Fibroblast of lung (primary cell): ENCODE data around the gene VSIR. TPM values are rescaled to one million over a fixed set of nuclear protein-coding genes. Genes with fewer than 3 reads are reported as not detected.
A peak's percentile ranks its signal among the peaks of the same experiment; 100 is the strongest.

Experiments
- DNase-seq, 2 donors: peaks; one replicate each; pipeline versions ENCODE4 v3.0.0 to v3.0.0-alpha.2; 2010; ENCODE audit warnings: low read depth in 2 of 2
- H2AFZ ChIP-seq: 2 replicates; pipeline ENCODE4 v1.5.1; 2012; ENCODE audit warnings: low read length, control low read depth, inconsistent platforms
- H3K27ac ChIP-seq: 2 replicates; pipeline ENCODE4 v1.5.1; 2011; ENCODE audit warnings: low read length, control low read depth; ENCODE audit not compliant: insufficient read depth
- H3K27me3 ChIP-seq: 2 replicates; pipeline ENCODE4 v1.5.1; 2011; ENCODE audit warnings: mild to moderate bottlenecking, low read length; ENCODE audit not compliant: control insufficient read depth, insufficient read depth
- H3K36me3 ChIP-seq: 2 replicates; pipeline ENCODE4 v1.5.1; 2011; ENCODE audit warnings: low read length; ENCODE audit not compliant: control insufficient read depth, insufficient read depth
- H3K4me1 ChIP-seq: 2 replicates; pipeline ENCODE4 v1.5.1; 2011; ENCODE audit warnings: low read length; ENCODE audit not compliant: control insufficient read depth, insufficient read depth; ENCODE audit errors: extremely low read depth
- H3K4me2 ChIP-seq: 2 replicates; pipeline ENCODE4 v1.5.1; 2011; ENCODE audit warnings: low read length, control low read depth; ENCODE audit not compliant: insufficient read depth; ENCODE audit errors: extremely low read depth
- H3K4me3 ChIP-seq, 4 experiments: fragments of 200-600 bp in 1 of 4; sonication (generic) in 1 of 4; replicated peaks in 1 of 4; 2 replicates each; pipeline ENCODE4 v1.5.1; 2011 to 2016; ENCODE audit warnings: low read length in 4 of 4, low read depth in 3 of 4, mild to moderate bottlenecking in 3 of 4, control low read depth in 2 of 4, inconsistent platforms in 1 of 4, mixed read lengths in 1 of 4; ENCODE audit not compliant: insufficient read depth in 1 of 4; ENCODE audit errors: control extremely low read depth in 1 of 4
- H3K79me2 ChIP-seq: 2 replicates; pipeline ENCODE4 v1.5.1; 2012; ENCODE audit warnings: mild to moderate bottlenecking, low read length, inconsistent platforms; ENCODE audit not compliant: control insufficient read depth, insufficient read depth
- H3K9ac ChIP-seq: 2 replicates; pipeline ENCODE4 v1.5.1; 2011; ENCODE audit warnings: mild to moderate bottlenecking, low read length, control low read depth; ENCODE audit not compliant: insufficient read depth
- H3K9me3 ChIP-seq: 2 replicates; pipeline ENCODE4 v1.5.1; 2012; ENCODE audit warnings: low read depth, low read length; ENCODE audit not compliant: control insufficient read depth, insufficient read depth
- H4K20me1 ChIP-seq: 2 replicates; pipeline ENCODE4 v1.5.1; 2011; ENCODE audit warnings: low read length; ENCODE audit not compliant: control insufficient read depth, insufficient read depth; ENCODE audit errors: extremely low read depth
- EZH2 ChIP-seq: IDR thresholded peaks from 2 replicates; pipeline ENCODE4 v1.5.1; 2012; ENCODE audit warnings: low read length, control low read depth, mild to moderate bottlenecking; ENCODE audit errors: missing control alignments
- polyA plus RNA-seq, 2 donors: library from polyadenylated mRNA; depleted of rRNA in 1 of 2; stranded (reverse) in 1 of 2; unstranded in 1 of 2; fragments of >200 nt; gene quantifications; 2 replicates each; pipeline ENCODE4 v1.2.1, GENCODE V29; 2011 to 2012; ENCODE audit warnings: missing spikeins in 1 of 2
- total RNA-seq: library from RNA; depleted of rRNA; stranded (reverse); fragments of >200 nt; gene quantifications from 2 replicates; pipeline ENCODE4 v1.2.1, GENCODE V29; 2014
- TF ChIP-seq, protein P1 (sequence below), 2 donors: IDR thresholded peaks in 1 of 2; conservative IDR thresholded peaks in 1 of 2; 1 replicate in 1 of 2; 2 replicates in 1 of 2; pipeline ENCODE4 v1.5.1; 2011 to 2012; ENCODE audit warnings: low read length in 2 of 2, control low read depth in 1 of 2, inconsistent platforms in 1 of 2, low read depth in 1 of 2, mild to moderate bottlenecking in 1 of 2

Gene VSIR
- total and polyA plus RNA-seq, 2 donors (not counting 1 experiment from before 2014, with no cell fraction given) = 39.9 to 44.1 TPM

DNA sequence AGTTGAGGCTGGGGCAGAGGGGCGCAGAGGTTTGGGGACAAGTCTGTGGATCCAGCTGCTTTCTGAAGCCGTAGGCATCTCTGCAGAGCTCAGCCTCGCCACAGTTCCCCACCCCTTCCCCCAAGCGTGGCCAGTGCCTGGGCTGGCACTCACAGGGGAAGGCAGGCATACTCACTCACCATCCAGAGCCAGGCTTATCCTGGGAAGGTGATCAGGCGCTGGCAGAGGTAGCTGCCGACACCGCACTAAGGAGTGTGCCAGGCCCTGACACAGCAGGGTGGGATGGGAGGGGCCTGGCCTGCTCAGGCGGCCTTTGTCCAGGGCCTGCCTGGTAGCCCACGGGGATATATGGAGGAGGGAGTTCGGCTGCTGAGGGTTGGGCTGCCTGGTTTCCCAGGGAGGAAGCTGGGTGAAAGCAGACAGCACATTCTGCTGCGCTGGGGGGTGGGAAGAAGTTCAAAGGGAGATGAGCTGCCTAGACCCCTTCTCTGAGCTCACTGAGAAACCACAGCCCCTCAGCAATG, 15.9 kb downstream of the VSIR start:
- peak in 1 of 2 donors; percentile 15 for DNase-seq
- Histone ChIP-seq H3K9me3 (no peaks in the 10 kb centered on the region), H3K36me3 (peaks cover 3% of the 10 kb centered on the region), H3K4me2 (no peak overlapping the region), H3K79me2 (no peaks in the 10 kb centered on the region), H4K20me1 (no peaks in the 10 kb centered on the region), H2AFZ (no peak overlapping the region), H3K9ac (no peak overlapping the region), H3K27ac (no peak overlapping the region), H3K4me3 (no peak overlapping the region), H3K27me3 (no peaks in the 10 kb centered on the region), H3K4me1 (peaks cover 2% of the 10 kb centered on the region)
- TF ChIP-seq, protein P1, sequence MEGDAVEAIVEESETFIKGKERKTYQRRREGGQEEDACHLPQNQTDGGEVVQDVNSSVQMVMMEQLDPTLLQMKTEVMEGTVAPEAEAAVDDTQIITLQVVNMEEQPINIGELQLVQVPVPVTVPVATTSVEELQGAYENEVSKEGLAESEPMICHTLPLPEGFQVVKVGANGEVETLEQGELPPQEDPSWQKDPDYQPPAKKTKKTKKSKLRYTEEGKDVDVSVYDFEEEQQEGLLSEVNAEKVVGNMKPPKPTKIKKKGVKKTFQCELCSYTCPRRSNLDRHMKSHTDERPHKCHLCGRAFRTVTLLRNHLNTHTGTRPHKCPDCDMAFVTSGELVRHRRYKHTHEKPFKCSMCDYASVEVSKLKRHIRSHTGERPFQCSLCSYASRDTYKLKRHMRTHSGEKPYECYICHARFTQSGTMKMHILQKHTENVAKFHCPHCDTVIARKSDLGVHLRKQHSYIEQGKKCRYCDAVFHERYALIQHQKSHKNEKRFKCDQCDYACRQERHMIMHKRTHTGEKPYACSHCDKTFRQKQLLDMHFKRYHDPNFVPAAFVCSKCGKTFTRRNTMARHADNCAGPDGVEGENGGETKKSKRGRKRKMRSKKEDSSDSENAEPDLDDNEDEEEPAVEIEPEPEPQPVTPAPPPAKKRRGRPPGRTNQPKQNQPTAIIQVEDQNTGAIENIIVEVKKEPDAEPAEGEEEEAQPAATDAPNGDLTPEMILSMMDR (conservative IDR thresholded peaks at IDR 0.05 in 1 of 2, IDR thresholded peaks at IDR 0.05 in 1 of 2; ENCODE audit: low read depth in 1 of 2, low read length in 2 of 2) = no peak
- no peak for TF ChIP-seq EZH2

- TF ChIP-seq, protein P1 (conservative IDR thresholded peaks at IDR 0.05 in 1 of 2, IDR thresholded peaks at IDR 0.05 in 1 of 2; ENCODE audit: low read depth in 1 of 2, low read length in 2 of 2) = no peak
- no peak for TF ChIP-seq EZH2
- DNase-seq = peak in 1 of 2 donors; percentile 16
- peaks cover 3% of the 10 kb centered on the region for H3K36me3 ChIP-seq
- no peak overlapping the region for H2AFZ ChIP-seq
- no peak overlapping the region for H3K9ac ChIP-seq
- no peaks in the 10 kb centered on the region for H3K27me3 ChIP-seq
- H4K20me1 ChIP-seq = no peaks in the 10 kb centered on the region
- H3K9me3 ChIP-seq = no peaks in the 10 kb centered on the region
- H3K27ac ChIP-seq = no peak overlapping the region
- no peak overlapping the region for H3K4me2 ChIP-seq
- no peaks in the 10 kb centered on the region for H3K79me2 ChIP-seq
- peaks cover 2% of the 10 kb centered on the region for H3K4me1 ChIP-seq
- no peak overlapping the region for H3K4me3 ChIP-seq
These were observed 16.8 kb downstream of the VSIR start for GRCh38 chr10:71756311-71757191.

- Histone ChIP-seq H3K9me3 (no peaks in the 10 kb centered on the region), H3K27ac (no peak overlapping the region), H3K9ac (no peak overlapping the region), H3K27me3 (no peaks in the 10 kb centered on the region), H3K4me1 (peaks cover 2% of the 10 kb centered on the region), H3K79me2 (no peaks in the 10 kb centered on the region), H3K4me2 (no peak overlapping the region), H3K36me3 (no peaks in the 10 kb centered on the region), H4K20me1 (no peaks in the 10 kb centered on the region), H2AFZ (no peak overlapping the region), H3K4me3 (no peak overlapping the region)
- TF ChIP-seq, protein P1 (conservative IDR thresholded peaks at IDR 0.05 in 1 of 2, IDR thresholded peaks at IDR 0.05 in 1 of 2; ENCODE audit: low read depth in 1 of 2, low read length in 2 of 2) = no peak
- no peak for TF ChIP-seq EZH2
- no peak for DNase-seq
These were observed 18.0 kb downstream of the VSIR start for GRCh38 chr10:71755179-71755879.
